ENCODE results near the gene DLX5. TPM values are rescaled to one million over a fixed set of nuclear protein-coding genes. Genes with fewer than 3 reads are reported as not detected.

DLX5 gene
- total and polyA plus RNA-seq, 4 donors: 0.50 TPM; not detected in 3

- peak in 3 of 6 donors; percentile 43 to 85 (median 73) for DNase-seq (ENCODE audit: low read depth in 4 of 6, low spot score in 6 of 6)
- no peaks in the 10 kb centered on the region for H3K36me3 ChIP-seq (ENCODE audit: control insufficient read depth, insufficient read depth, low read length)
Observed at GRCh38 chr7:97006055-97006815, 18.4 kb downstream of the DLX5 start.

DNA sequence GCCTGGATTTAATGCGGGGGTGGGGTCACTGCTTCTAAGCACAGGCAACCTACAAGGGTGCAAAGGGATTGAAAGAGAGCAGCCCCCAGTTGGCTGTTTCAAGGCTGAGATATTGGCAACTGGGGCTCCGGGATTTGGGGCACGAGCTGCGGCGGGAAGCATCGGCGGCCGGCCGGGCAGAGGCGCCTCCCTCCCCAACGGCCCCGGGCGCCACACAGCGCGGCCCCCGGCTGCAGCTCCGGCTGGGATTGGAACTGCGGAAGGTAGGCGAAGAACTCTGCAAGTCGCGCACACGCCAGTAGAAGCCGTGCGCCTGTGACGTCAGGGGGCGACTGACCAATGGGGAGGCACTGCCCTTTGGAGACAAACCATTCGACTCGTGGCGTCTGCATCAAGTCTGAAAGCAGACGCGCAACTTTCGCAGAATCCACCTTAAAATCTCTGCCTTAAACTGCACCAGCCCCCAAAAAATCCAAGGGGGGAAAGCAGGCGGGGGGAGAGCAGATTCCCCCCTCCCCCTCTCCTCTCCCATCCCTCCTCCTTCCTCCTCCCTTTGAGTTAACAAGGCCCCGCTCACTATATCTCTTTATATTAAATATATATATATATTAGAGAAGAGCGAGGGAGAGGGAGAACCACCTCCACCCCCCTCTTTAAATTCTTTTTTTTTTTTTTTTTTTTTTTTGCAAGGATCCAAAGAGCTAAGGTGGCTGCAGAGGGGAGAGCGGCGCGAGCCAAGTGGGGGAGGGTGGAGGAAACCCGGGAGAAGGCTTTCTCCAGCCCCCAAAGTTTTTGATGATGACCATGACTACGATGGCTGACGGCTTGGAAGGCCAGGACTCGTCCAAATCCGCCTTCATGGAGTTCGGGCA lies 19.2 kb downstream of the DLX5 start, which contains the start of gene DLX6:
DLX6 (plus strand) TSS at position 371 of the 872 bp plus-strand sequence; CDS start at position 796, 425 bp downstream.
- DNase-seq (ENCODE audit: low read depth in 4 of 6, low spot score in 6 of 6): peak in 2 of 6 donors; percentile 87 to 88
- no peak within 1 kb of the TSS for H3K27ac ChIP-seq (ENCODE audit: low read depth, low read length)
- under 1% methylated on average over 42 of the region's 44 CpGs for WGBS (ENCODE audit: insufficient coverage)
- H3K4me3 ChIP-seq (ENCODE audit: low read depth, low read length): peak within 1 kb of the TSS; percentile 24
- H3K9me3 ChIP-seq (ENCODE audit: control insufficient read depth, insufficient read depth, low read length): no peaks in the 10 kb centered on the region
- peaks cover 34% of the 10 kb centered on the region for H3K4me1 ChIP-seq (ENCODE audit: control insufficient read depth, insufficient read depth, low read length)
- H3K27me3 ChIP-seq (ENCODE audit: control insufficient read depth, insufficient read depth, low read length): peaks cover 99% of the 10 kb centered on the region
- no peaks in the 10 kb centered on the region for H3K36me3 ChIP-seq (ENCODE audit: control insufficient read depth, insufficient read depth, low read length)

More at GRCh38 chr7:97006055-97006815, 18.4 kb downstream of the DLX5 start:
- under 1% methylated on average over 71 of the region's 83 CpGs for WGBS (ENCODE audit: insufficient coverage)
- Histone ChIP-seq H3K4me3 (ENCODE audit: low read depth, low read length) (peak overlapping the region; percentile 24), H3K27me3 (ENCODE audit: control insufficient read depth, insufficient read depth, low read length) (peaks cover 99% of the 10 kb centered on the region), H3K9me3 (ENCODE audit: control insufficient read depth, insufficient read depth, low read length) (no peaks in the 10 kb centered on the region), H3K27ac (ENCODE audit: low read depth, low read length) (no peak overlapping the region), H3K4me1 (ENCODE audit: control insufficient read depth, insufficient read depth, low read length) (peaks cover 34% of the 10 kb centered on the region)

GRCh38 chr7:97004247-97005182 lies 20.1 kb downstream of the DLX5 start:
- no peaks in the 10 kb centered on the region for H3K9me3 ChIP-seq (ENCODE audit: control insufficient read depth, insufficient read depth, low read length)
- peaks cover 34% of the 10 kb centered on the region for H3K4me1 ChIP-seq (ENCODE audit: control insufficient read depth, insufficient read depth, low read length)
- H3K36me3 ChIP-seq (ENCODE audit: control insufficient read depth, insufficient read depth, low read length): no peaks in the 10 kb centered on the region
- WGBS (ENCODE audit: insufficient coverage): 0% methylated on average over 8 of the region's 20 CpGs
- DNase-seq (ENCODE audit: low read depth in 4 of 6, low spot score in 6 of 6): peak in 2 of 6 donors; percentile 48 to 52
- no peak overlapping the region for H3K27ac ChIP-seq (ENCODE audit: low read depth, low read length)
- peaks cover 99% of the 10 kb centered on the region for H3K27me3 ChIP-seq (ENCODE audit: control insufficient read depth, insufficient read depth, low read length)
- no peak overlapping the region for H3K4me3 ChIP-seq (ENCODE audit: low read depth, low read length)

DNA sequence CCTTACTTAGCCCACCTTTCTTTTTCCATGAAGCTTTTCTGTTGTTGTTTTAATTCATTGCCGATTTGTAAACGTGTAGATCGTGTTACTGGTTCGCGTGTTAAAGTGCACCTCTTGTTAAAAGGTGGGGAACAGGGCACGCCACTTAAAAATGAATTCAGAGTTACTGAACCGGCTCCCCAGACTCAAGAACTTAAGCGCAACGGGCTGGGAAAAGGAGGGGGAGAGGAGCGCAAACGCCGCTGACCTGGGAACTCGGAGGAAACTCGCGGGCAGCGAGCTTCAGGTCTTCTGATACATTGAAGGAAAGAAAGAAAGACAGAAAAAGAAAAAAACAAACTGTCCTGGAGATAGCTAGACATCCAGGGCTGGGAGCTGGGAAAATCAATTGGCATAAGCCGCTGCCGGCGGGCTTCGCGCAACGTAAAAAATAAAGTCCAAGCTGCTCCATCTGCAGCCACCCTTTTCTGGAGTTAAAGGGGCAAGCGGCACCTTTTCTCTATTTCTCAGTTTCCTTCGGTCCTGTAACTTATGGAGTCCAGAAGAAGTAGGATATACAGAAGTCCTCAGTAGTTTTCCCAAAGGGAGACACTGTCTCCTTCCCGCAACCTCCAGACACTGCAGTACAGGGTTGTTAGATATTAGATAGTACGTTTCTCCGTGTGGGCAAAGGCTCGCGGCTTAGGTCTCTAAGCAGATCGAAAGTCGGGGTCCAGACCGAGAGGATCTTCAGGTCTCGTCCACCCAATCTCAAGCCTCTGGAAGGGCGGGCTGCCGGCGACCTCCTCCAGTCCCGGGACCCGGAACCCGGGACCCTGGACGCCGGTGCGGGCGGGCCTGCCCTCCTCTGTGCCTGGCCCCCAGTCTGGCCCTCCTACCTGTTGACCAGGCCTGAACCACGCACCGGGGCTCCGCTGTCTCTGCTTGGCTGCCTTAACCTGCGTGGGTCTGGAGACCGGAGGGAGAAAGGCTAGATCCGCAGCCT lies 21.1 kb downstream of the DLX5 start:
- no peak overlapping the region for H3K27ac ChIP-seq (ENCODE audit: low read depth, low read length)
- DNase-seq (ENCODE audit: low read depth in 4 of 6, low spot score in 6 of 6): peak in 2 of 6 donors; percentile 36 to 47
- peaks cover 99% of the 10 kb centered on the region for H3K27me3 ChIP-seq (ENCODE audit: control insufficient read depth, insufficient read depth, low read length)
- H3K9me3 ChIP-seq (ENCODE audit: control insufficient read depth, insufficient read depth, low read length): no peaks in the 10 kb centered on the region
- H3K36me3 ChIP-seq (ENCODE audit: control insufficient read depth, insufficient read depth, low read length): no peaks in the 10 kb centered on the region
- no peak overlapping the region for H3K4me3 ChIP-seq (ENCODE audit: low read depth, low read length)
- peaks cover 34% of the 10 kb centered on the region for H3K4me1 ChIP-seq (ENCODE audit: control insufficient read depth, insufficient read depth, low read length)
- under 1% methylated on average over 44 of the region's 49 CpGs for WGBS (ENCODE audit: insufficient coverage)

DNA sequence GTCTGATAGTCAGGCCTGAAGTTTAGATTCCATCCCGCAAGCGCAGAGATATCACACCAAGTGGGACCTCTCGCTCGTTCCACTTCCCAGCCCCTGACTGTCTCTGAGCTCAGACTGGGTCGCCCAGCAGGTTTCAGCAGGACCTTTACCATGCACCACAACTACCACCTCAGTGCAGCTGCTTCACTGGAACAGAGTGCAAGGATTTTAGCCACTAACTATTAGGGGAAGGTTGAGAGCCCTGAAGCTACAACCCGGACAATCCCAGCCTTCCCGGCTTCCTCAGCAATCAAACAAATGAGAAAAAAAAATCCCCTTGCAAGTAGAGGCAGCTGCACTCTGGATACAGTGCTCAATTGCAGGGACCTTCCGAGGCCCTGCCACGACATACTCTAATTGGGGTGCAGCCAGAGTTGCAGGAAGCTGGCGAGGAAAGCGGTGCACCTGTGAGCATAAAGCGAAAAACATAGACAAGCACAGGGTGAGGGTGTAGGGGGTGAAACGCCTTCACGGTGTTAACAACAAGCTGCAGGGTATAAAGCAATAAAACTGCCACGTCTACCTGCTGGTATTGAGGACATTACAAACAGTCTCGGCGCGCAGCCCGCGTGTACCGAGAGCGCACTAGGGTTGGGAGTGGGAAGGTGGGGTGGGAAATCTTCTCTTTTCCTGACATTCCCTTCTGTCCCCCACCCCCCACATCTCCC lies 21.9 kb downstream of the DLX5 start:
- peak in 2 of 6 donors; percentile 17 to 23 for DNase-seq (ENCODE audit: low read depth in 4 of 6, low spot score in 6 of 6)
- Histone ChIP-seq H3K9me3 (ENCODE audit: control insufficient read depth, insufficient read depth, low read length) (no peaks in the 10 kb centered on the region), H3K4me1 (ENCODE audit: control insufficient read depth, insufficient read depth, low read length) (peaks cover 39% of the 10 kb centered on the region), H3K27ac (ENCODE audit: low read depth, low read length) (no peak overlapping the region), H3K36me3 (ENCODE audit: control insufficient read depth, insufficient read depth, low read length) (no peaks in the 10 kb centered on the region), H3K4me3 (ENCODE audit: low read depth, low read length) (no peak overlapping the region), H3K27me3 (ENCODE audit: control insufficient read depth, insufficient read depth, low read length) (peaks cover 99% of the 10 kb centered on the region)
- WGBS (ENCODE audit: insufficient coverage): 2% methylated on average over 12 of the region's 22 CpGs

GRCh38 chr7:97001656-97002554 lies 22.7 kb downstream of the DLX5 start:
- Histone ChIP-seq H3K4me3 (ENCODE audit: low read depth, low read length) (no peak overlapping the region), H3K27ac (ENCODE audit: low read depth, low read length) (no peak overlapping the region), H3K36me3 (ENCODE audit: control insufficient read depth, insufficient read depth, low read length) (no peaks in the 10 kb centered on the region), H3K9me3 (ENCODE audit: control insufficient read depth, insufficient read depth, low read length) (no peaks in the 10 kb centered on the region), H3K27me3 (ENCODE audit: control insufficient read depth, insufficient read depth, low read length) (peaks cover 99% of the 10 kb centered on the region), H3K4me1 (ENCODE audit: control insufficient read depth, insufficient read depth, low read length) (peaks cover 34% of the 10 kb centered on the region)
- peak in 2 of 6 donors; percentile 4 to 16 for DNase-seq (ENCODE audit: low read depth in 4 of 6, low spot score in 6 of 6)
- 14% methylated on average over 36 of the region's 39 CpGs for WGBS (ENCODE audit: insufficient coverage)

DNA sequence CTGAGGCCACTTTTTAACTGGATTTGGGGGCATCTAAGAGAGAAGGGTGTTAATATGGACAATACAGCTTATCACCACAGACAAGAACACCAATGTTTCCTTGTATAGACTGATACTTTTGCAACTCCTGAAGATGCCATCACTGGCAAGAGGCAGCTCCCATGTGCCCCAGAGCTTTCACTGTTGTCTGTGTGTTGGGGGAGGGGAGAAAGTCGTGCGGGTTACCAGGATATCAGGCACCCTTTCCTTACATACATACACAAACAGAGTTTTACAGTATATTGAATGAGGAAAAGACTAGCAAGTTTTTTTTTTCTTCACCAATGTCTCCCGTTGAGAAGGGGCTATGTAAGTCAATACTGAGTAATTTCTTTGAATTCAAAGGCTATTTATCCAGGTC lies 23.4 kb downstream of the DLX5 start:
- no CpG with 5 or more reads among the region's 3 CpGs for WGBS (ENCODE audit: insufficient coverage)
- H3K27ac ChIP-seq (ENCODE audit: low read depth, low read length): no peak overlapping the region

More for the DNA sequence above, 23.4 kb downstream of the DLX5 start:
- DNase-seq (ENCODE audit: low read depth in 4 of 6, low spot score in 6 of 6): peak in 1 of 6 donors; percentile 1
- Histone ChIP-seq H3K27me3 (ENCODE audit: control insufficient read depth, insufficient read depth, low read length) (peaks cover 100% of the 10 kb centered on the region), H3K4me1 (ENCODE audit: control insufficient read depth, insufficient read depth, low read length) (peaks cover 29% of the 10 kb centered on the region), H3K9me3 (ENCODE audit: control insufficient read depth, insufficient read depth, low read length) (no peaks in the 10 kb centered on the region), H3K36me3 (ENCODE audit: control insufficient read depth, insufficient read depth, low read length) (no peaks in the 10 kb centered on the region), H3K4me3 (ENCODE audit: low read depth, low read length) (no peak overlapping the region)

Measured in spinal cord (tissue), 10 donors.